ENCODE measurements around the gene ALLC. TPM values are rescaled to one million over a fixed set of nuclear protein-coding genes. Genes with fewer than 3 reads are reported as not detected.
"Not testable (repeated sequence)": the region's sequence is repeated elsewhere in the genome, so short reads cannot be mapped to it uniquely, and the experiment has no call there.

ALLC gene
- total and polyA plus RNA-seq, 2 experiments from 2014 or later, result not detected

- no peak for DNase-seq
Observed at GRCh38 chr2:3656762-3657721, 958 bp upstream of the ALLC start.

GRCh38 chr2:3659447-3660432 lies 1.7 kb downstream of the ALLC start:
- Histone ChIP-seq H3K4me2 (ENCODE audit: unreplicated experiment) (no peak overlapping the region), H3K4me3 (no peak overlapping the region), H3K27me3 (replicated peaks; ENCODE audit: insufficient read depth) (0 out of 2 replicates have a peak, but pooled peaks cover 5% of the 10 kb centered on the region), H3K9ac (no peak overlapping the region), H3K4me1 (ENCODE audit: insufficient read depth) (no peaks in the 10 kb centered on the region), H3F3A (ENCODE audit: insufficient read depth) (no peaks in the 10 kb centered on the region), H3K9me2 (ENCODE audit: insufficient read depth) (no peaks in the 10 kb centered on the region), H2AFZ (no peak overlapping the region), H3K9me3 (ENCODE audit: low read depth) (no peaks in the 10 kb centered on the region), H3K27ac (no peak overlapping the region), H4K20me1 (ENCODE audit: insufficient read depth) (no peaks in the 10 kb centered on the region), H3K79me2 (ENCODE audit: insufficient read depth) (no peaks in the 10 kb centered on the region), H3K36me3 (ENCODE audit: low read depth) (no peaks in the 10 kb centered on the region)
- no peak for DNase-seq
- TF ChIP-seq EZH2 (IDR thresholded peaks at IDR 0.05; ENCODE audit: insufficient read depth, poor library complexity, severe bottlenecking) (no peak), EZH2phosphoT487 (IDR thresholded peaks at IDR 0.05; ENCODE audit: insufficient read depth, low read depth) (no peak)
- in situ Hi-C loops (cut with MboI), result loop anchor here (25.0 kb wide), 1 partner anchor 1772 kb away; no protein-coding TSS in a partner anchor
- WGBS, 2 experiments (ENCODE audit: low coverage in 1 of 2, low lambda C conversion rate in 2 of 2, missing lambda C conversion rate in 2 of 2), result 64 to 65% methylated on average over 25 to 26 of the region's 26 CpGs

More at GRCh38 chr2:3656762-3657721, 958 bp upstream of the ALLC start:
- no peak overlapping the region for H3K4me3 ChIP-seq
- H3F3A ChIP-seq (ENCODE audit: insufficient read depth), result no peaks in the 10 kb centered on the region
- H3K4me1 ChIP-seq (ENCODE audit: insufficient read depth), result no peaks in the 10 kb centered on the region
- no peaks in the 10 kb centered on the region for H3K36me3 ChIP-seq (ENCODE audit: low read depth)
- no peaks in the 10 kb centered on the region for H3K9me3 ChIP-seq (ENCODE audit: low read depth)
- H3K27ac ChIP-seq, result no peak overlapping the region
- no peak for TF ChIP-seq EZH2 (IDR thresholded peaks at IDR 0.05; ENCODE audit: insufficient read depth, poor library complexity, severe bottlenecking)
- TF ChIP-seq EZH2phosphoT487 (IDR thresholded peaks at IDR 0.05; ENCODE audit: insufficient read depth, low read depth), result no peak
- no peak overlapping the region for H3K9ac ChIP-seq
- H3K27me3 ChIP-seq (replicated peaks; ENCODE audit: insufficient read depth), result peaks cover 11% of the 10 kb centered on the region; the same call in 1 of the 2 replicates
- WGBS, 2 experiments (ENCODE audit: low coverage in 1 of 2, low lambda C conversion rate in 2 of 2, missing lambda C conversion rate in 2 of 2), result 65 to 69% methylated on average over 36 of the region's 36 CpGs
- H4K20me1 ChIP-seq (ENCODE audit: insufficient read depth), result no peaks in the 10 kb centered on the region
- H3K9me2 ChIP-seq (ENCODE audit: insufficient read depth), result no peaks in the 10 kb centered on the region
- no peaks in the 10 kb centered on the region for H3K79me2 ChIP-seq (ENCODE audit: insufficient read depth)
- no peak overlapping the region for H2AFZ ChIP-seq
- in situ Hi-C loops (cut with MboI), result loop anchor here (25.0 kb wide), 1 partner anchor 1770 kb away; no protein-coding TSS in a partner anchor
- no peak overlapping the region for H3K4me2 ChIP-seq (ENCODE audit: unreplicated experiment)

GRCh38 chr2:3660640-3661039 lies 2.6 kb downstream of the ALLC start:
- H2AFZ ChIP-seq; H3F3A ChIP-seq (ENCODE audit: insufficient read depth); H3K9ac ChIP-seq; H3K4me3 ChIP-seq; H3K9me3 ChIP-seq (ENCODE audit: low read depth); DNase-seq; H3K79me2 ChIP-seq (ENCODE audit: insufficient read depth); H3K4me2 ChIP-seq (ENCODE audit: unreplicated experiment); H3K36me3 ChIP-seq (ENCODE audit: low read depth); H4K20me1 ChIP-seq (ENCODE audit: insufficient read depth); H3K27ac ChIP-seq; H3K9me2 ChIP-seq (ENCODE audit: insufficient read depth); H3K27me3 ChIP-seq (replicated peaks; ENCODE audit: insufficient read depth); H3K4me1 ChIP-seq (ENCODE audit: insufficient read depth): not testable (repeated sequence)
- 77 to 79% methylated on average over 7 of the region's 7 CpGs for WGBS, 2 experiments (ENCODE audit: low coverage in 1 of 2, low lambda C conversion rate in 2 of 2, missing lambda C conversion rate in 2 of 2)
- in situ Hi-C loops (cut with MboI), result loop anchor here (25.0 kb wide), 1 partner anchor 1773 kb away; no protein-coding TSS in a partner anchor

- no peaks in the 10 kb centered on the region for H3K36me3 ChIP-seq (ENCODE audit: low read depth)
- H3K9me3 ChIP-seq (ENCODE audit: low read depth), result no peaks in the 10 kb centered on the region
- in situ Hi-C loops (cut with MboI), result loop anchor here (25.0 kb wide), 1 partner anchor 1774 kb away; no protein-coding TSS in a partner anchor
- 0 out of 2 replicates have a peak, but pooled peaks cover 2% of the 10 kb centered on the region for H3K27me3 ChIP-seq (replicated peaks; ENCODE audit: insufficient read depth)
- TF ChIP-seq EZH2 (IDR thresholded peaks at IDR 0.05; ENCODE audit: insufficient read depth, poor library complexity, severe bottlenecking) (no peak), EZH2phosphoT487 (IDR thresholded peaks at IDR 0.05; ENCODE audit: insufficient read depth, low read depth) (no peak)
- no peaks in the 10 kb centered on the region for H4K20me1 ChIP-seq (ENCODE audit: insufficient read depth)
- no peaks in the 10 kb centered on the region for H3K4me1 ChIP-seq (ENCODE audit: insufficient read depth)
- no peak overlapping the region for H3K9ac ChIP-seq
- 88 to 92% methylated on average over 3 of the region's 3 CpGs for WGBS, 2 experiments (ENCODE audit: low coverage in 1 of 2, low lambda C conversion rate in 2 of 2, missing lambda C conversion rate in 2 of 2)
- no peak overlapping the region for H3K4me3 ChIP-seq
- H2AFZ ChIP-seq, result no peak overlapping the region
- H3K9me2 ChIP-seq (ENCODE audit: insufficient read depth), result no peaks in the 10 kb centered on the region
- H3K79me2 ChIP-seq (ENCODE audit: insufficient read depth), result no peaks in the 10 kb centered on the region
- H3K27ac ChIP-seq, result no peak overlapping the region
- no peak for DNase-seq
- no peaks in the 10 kb centered on the region for H3F3A ChIP-seq (ENCODE audit: insufficient read depth)
- H3K4me2 ChIP-seq (ENCODE audit: unreplicated experiment), result no peak overlapping the region
Observed at GRCh38 chr2:3661149-3661660, 3.2 kb downstream of the ALLC start.
